ENCODE measurements around the gene LTBP3. TPM values are rescaled to one million over a fixed set of nuclear protein-coding genes. Genes with fewer than 3 reads are reported as not detected.

Gene LTBP3
- total and polyA plus RNA-seq, 11 donors, result 26.3 to 125 (median 75.6) TPM

- TF ChIP-seq CTCF (IDR thresholded peaks at IDR 0.05), result no peak
- TF ChIP-seq POLR2A (IDR thresholded peaks at IDR 0.05), result no peak
- peak overlapping the region in 9 of 12 donors; percentile 64 to 96 (median 88) for H3K4me3 ChIP-seq
- no peaks in the 10 kb centered on the region for H3K9me3 ChIP-seq
- H3K27me3 ChIP-seq, result peaks cover 0 to 6% (median 0%) of the 10 kb centered on the region in 9 donors
- intact Hi-C loops (cut with DNase I), result loop anchor here in 3 of 10 donors (2.0 to 5.0 kb wide), 4 partner anchors 31 to 149 kb away; partner anchors contain the start of genes MAP3K11 (in 1 of the 3), NEAT1 (in 1 of the 3) and RELA (in 1 of the 3)
- H3K4me1 ChIP-seq, result peaks cover 17 to 75% (median 58%) of the 10 kb centered on the region in 12 donors
- DNase-seq (peak in 1 of 5 donors; percentile 10), ATAC-seq (no peak)
- peak overlapping the region in 8 of 12 donors; percentile 92 to 99 (median 98) for H3K27ac ChIP-seq
- H3K36me3 ChIP-seq, result peaks cover 0 to 20% (median 0%) of the 10 kb centered on the region in 9 donors
- 61 to 82% (median 70%) methylated on average over 9 of the region's 9 CpGs for WGBS, 4 donors
Measured at GRCh38 chr11:65571420-65571819, 13.3 kb upstream of the LTBP3 start.

- ATAC-seq (peak; percentile 85 to 92 (median 90)), DNase-seq (peak; percentile 98 to 99 (median 99))
- intact Hi-C loops (cut with DNase I), result loop anchor here in 4 of 10 donors (1.0 to 5.0 kb wide), 5 partner anchors 29 to 148 kb away; partner anchors contain the start of genes MAP3K11 (in 1 of the 4), NEAT1 (in 1 of the 4) and RELA (in 1 of the 4)
- no peaks in the 10 kb centered on the region for H3K9me3 ChIP-seq
- TF ChIP-seq POLR2A (IDR thresholded peaks at IDR 0.05) (peak in 1 of 2 donors; percentile 72), CTCF (IDR thresholded peaks at IDR 0.05) (peak in 11 of 12 donors; percentile 33 to 71 (median 55))
- WGBS, 4 donors, result 0 to 1% (median 0%) methylated on average over 28 to 89 of the region's 89 CpGs
- H3K27me3 ChIP-seq, result peaks cover 0 to 6% (median 0%) of the 10 kb centered on the region in 9 donors
- H3K27ac ChIP-seq, result peak within 1 kb of the TSS; percentile 64 to 99 (median 95)
- H3K36me3 ChIP-seq, result peaks cover 0 to 20% (median 0%) of the 10 kb centered on the region in 9 donors
- peak within 1 kb of the TSS; percentile 56 to 96 (median 82) for H3K4me3 ChIP-seq
- H3K4me1 ChIP-seq, result peaks cover 17 to 77% (median 55%) of the 10 kb centered on the region in 12 donors
Measured at GRCh38 chr11:65569973-65570918, 12.1 kb upstream of the LTBP3 start, which contains the start of gene ZNRD2. TSS of gene ZNRD2 (plus strand) at chr11:65570477. CDS start at chr11:65570492, 15 bp downstream.

- peak in 1 of 5 donors; percentile 79 for DNase-seq
- 9 to 11% (median 10%) methylated on average over 26 to 28 of the region's 28 CpGs for WGBS, 4 donors
- intact Hi-C loops (cut with DNase I), result no loop called here
- H3K4me1 ChIP-seq, result peaks cover 17 to 73% (median 47%) of the 10 kb centered on the region in 12 donors
- TF ChIP-seq POLR2A (IDR thresholded peaks at IDR 0.05) (no peak), CTCF (IDR thresholded peaks at IDR 0.05) (no peak)
- peak overlapping the region; percentile 64 to 99 (median 95) for H3K27ac ChIP-seq
- H3K27me3 ChIP-seq, result peaks cover 0 to 6% (median 0%) of the 10 kb centered on the region in 9 donors
- H3K4me3 ChIP-seq, result peak overlapping the region; percentile 56 to 96 (median 82)
- peak; percentile 1 to 16 (median 12) for ATAC-seq
- no peaks in the 10 kb centered on the region for H3K9me3 ChIP-seq
- H3K36me3 ChIP-seq, result peaks cover 0 to 20% (median 0%) of the 10 kb centered on the region in 9 donors
Measured at GRCh38 chr11:65569164-65569972, 11.2 kb upstream of the LTBP3 start.

Measured in heart left ventricle (tissue), 16 donors.